ENCODE data around the gene CASZ1. TPM values are rescaled to one million over a fixed set of nuclear protein-coding genes. Genes with fewer than 3 reads are reported as not detected.

The CASZ1 gene
- total and polyA plus RNA-seq, 2 experiments from 2014 or later, result 6.2 to 6.7 TPM

- Mint-ChIP-seq H3K36me3 (ENCODE audit: low read depth) (no peaks in the 10 kb centered on the region; the same call in 2 of the 3 replicates), H3K27me3 (ENCODE audit: insufficient read depth, low read depth, poor library complexity) (peaks cover 40% of the 10 kb centered on the region), H3K4me3 (no peak overlapping the region), H3K27ac (no peak overlapping the region), H3K9me3 (no peaks in the 10 kb centered on the region), H3K4me1 (peaks cover 17% of the 10 kb centered on the region)
- Histone ChIP-seq H3K27ac (ENCODE audit: low read depth) (no peak overlapping the region), H3K4me2 (peak overlapping the region; percentile 62), H3F3A (replicated peaks; ENCODE audit: low read depth) (no peaks in the 10 kb centered on the region), H3K9me2 (ENCODE audit: insufficient read depth) (no peaks in the 10 kb centered on the region), H3K79me2 (replicated peaks; ENCODE audit: insufficient read depth) (no peaks in the 10 kb centered on the region), H3K4me3 (0 out of 2 replicates have a peak overlapping the region, but pooled peaks have one; percentile 8), H3K4me1 (ENCODE audit: insufficient read depth) (peaks cover 21% of the 10 kb centered on the region), H3K27me3 (ENCODE audit: insufficient read depth) (peaks cover 41% of the 10 kb centered on the region), H3K36me3 (ENCODE audit: insufficient read depth) (no peaks in the 10 kb centered on the region), H2AFZ (no peak overlapping the region), H4K20me1 (replicated peaks; ENCODE audit: insufficient read depth) (no peaks in the 10 kb centered on the region; the same call in 1 of the 2 replicates)
- no peak for ATAC-seq
- TF ChIP-seq JUNB (IDR thresholded peaks at IDR 0.05; ENCODE audit: unreplicated experiment) (no peak), CTCF (conservative IDR thresholded peaks at IDR 0.05; ENCODE audit: low read depth in 2 of 2) (no peak), POLR2AphosphoS5 (IDR thresholded peaks at IDR 0.05; ENCODE audit: low read depth) (no peak), ZNF114 (CRISPR knock-in tag; IDR thresholded peaks at IDR 0.05) (no peak), EZH2phosphoT487 (IDR thresholded peaks at IDR 0.05; ENCODE audit: unreplicated experiment) (no peak), ZNF331 (CRISPR knock-in tag; IDR thresholded peaks at IDR 0.05; ENCODE audit: low read depth) (no peak), ZNF462 (CRISPR knock-in tag; IDR thresholded peaks at IDR 0.05) (no peak), ETS1 (IDR thresholded peaks at IDR 0.05) (no peak), STAT1 (IDR thresholded peaks at IDR 0.05; ENCODE audit: unreplicated experiment) (no peak), NANOG (IDR thresholded peaks at IDR 0.05; ENCODE audit: borderline replicate concordance) (no peak), EZH2 (IDR thresholded peaks at IDR 0.05; ENCODE audit: low read depth, unreplicated experiment) (no peak), CREB1 (CRISPR knock-in tag; IDR thresholded peaks at IDR 0.05; ENCODE audit: low read depth) (no peak)
- TF ChIP-seq, protein P1, sequence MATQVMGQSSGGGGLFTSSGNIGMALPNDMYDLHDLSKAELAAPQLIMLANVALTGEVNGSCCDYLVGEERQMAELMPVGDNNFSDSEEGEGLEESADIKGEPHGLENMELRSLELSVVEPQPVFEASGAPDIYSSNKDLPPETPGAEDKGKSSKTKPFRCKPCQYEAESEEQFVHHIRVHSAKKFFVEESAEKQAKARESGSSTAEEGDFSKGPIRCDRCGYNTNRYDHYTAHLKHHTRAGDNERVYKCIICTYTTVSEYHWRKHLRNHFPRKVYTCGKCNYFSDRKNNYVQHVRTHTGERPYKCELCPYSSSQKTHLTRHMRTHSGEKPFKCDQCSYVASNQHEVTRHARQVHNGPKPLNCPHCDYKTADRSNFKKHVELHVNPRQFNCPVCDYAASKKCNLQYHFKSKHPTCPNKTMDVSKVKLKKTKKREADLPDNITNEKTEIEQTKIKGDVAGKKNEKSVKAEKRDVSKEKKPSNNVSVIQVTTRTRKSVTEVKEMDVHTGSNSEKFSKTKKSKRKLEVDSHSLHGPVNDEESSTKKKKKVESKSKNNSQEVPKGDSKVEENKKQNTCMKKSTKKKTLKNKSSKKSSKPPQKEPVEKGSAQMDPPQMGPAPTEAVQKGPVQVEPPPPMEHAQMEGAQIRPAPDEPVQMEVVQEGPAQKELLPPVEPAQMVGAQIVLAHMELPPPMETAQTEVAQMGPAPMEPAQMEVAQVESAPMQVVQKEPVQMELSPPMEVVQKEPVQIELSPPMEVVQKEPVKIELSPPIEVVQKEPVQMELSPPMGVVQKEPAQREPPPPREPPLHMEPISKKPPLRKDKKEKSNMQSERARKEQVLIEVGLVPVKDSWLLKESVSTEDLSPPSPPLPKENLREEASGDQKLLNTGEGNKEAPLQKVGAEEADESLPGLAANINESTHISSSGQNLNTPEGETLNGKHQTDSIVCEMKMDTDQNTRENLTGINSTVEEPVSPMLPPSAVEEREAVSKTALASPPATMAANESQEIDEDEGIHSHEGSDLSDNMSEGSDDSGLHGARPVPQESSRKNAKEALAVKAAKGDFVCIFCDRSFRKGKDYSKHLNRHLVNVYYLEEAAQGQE (IDR thresholded peaks at IDR 0.05; ENCODE audit: unreplicated experiment), result no peak
- DNase-seq (ENCODE audit: low spot score), result no peak
These were observed 5.1 kb downstream of the CASZ1 start for GRCh38 chr1:10791105-10791951.
